Measurements from ENCODE around the gene MS4A18. TPM values are rescaled to one million over a fixed set of nuclear protein-coding genes. Genes with fewer than 3 reads are reported as not detected.

MS4A18 gene
- total RNA-seq, 8 experiments from 2014 or later: 0.19 TPM; not detected in 7

DNA sequence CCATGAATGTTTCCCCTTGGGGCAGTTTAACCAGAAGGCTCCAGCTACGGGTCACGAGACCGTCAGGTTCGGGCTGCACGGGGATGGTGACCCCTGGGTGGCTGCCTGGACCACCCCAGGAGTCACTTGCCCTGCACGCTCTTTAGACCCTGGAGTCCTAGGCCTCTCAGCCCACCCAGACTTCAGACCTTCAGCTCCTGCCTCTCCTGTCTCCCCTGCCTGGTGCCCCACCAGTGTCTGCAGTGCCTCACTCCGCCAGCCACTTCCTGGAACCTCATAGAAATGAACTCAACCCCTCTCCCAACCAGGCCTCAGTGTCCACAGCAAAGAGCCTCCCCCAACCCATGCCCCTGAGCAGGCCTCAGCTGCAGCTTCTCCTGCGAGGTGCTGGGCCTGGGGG, 48.1 kb downstream of the MS4A18 start:
- 50 to 82% (median 73%) methylated on average over 1 to 3 of the region's 8 CpGs; no CpG with 5 or more reads in 7 of the 10 experiments for WGBS, 10 experiments
- peaks cover 0 to 2% of the 10 kb centered on the region in 2 donors for H3K4me1 ChIP-seq (replicated peaks in 1 of 2)
- H3K4me3 ChIP-seq: no peak overlapping the region
- no peak overlapping the region for H3K27ac ChIP-seq
- in situ Hi-C loops (cut with MboI; ENCODE audit: low pct_unique_long_range_greater_than_20kb in 2 of 9, low sequenced_read_pairs in 9 of 9, unreplicated experiment in 9 of 9): no loop called here
- no peak for ATAC-seq (replicated peaks in 6 of 8)

DNA sequence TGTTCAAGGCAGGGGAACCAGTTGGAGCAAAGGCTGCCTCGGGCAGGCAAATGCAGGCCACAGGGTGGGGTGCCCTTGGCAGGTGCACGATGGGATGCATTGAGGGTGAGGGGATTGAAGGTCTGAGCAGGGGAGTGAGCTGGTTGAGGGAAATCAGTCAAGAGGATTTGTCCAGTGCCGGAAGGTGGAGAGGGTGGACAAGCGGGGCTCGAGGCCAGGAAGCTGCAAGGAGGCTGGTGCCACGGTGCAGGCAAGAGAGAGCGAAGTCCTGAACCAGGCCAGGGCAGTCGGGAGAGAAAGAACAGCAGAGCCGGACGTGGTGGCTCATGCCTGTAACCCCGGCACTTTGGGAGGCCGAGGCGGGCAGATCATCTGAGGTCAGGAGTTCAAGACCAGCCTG, 50.2 kb downstream of the MS4A18 start:
- 62 to 95% (median 84%) methylated on average over 2 to 7 of the region's 13 CpGs; no CpG with 5 or more reads in 5 of the 10 experiments for WGBS, 10 experiments
- H3K27ac ChIP-seq: no peak overlapping the region
- ATAC-seq (replicated peaks in 6 of 8): no peak
- no peak overlapping the region for H3K4me3 ChIP-seq
- peaks cover 0 to 2% of the 10 kb centered on the region in 2 donors for H3K4me1 ChIP-seq (replicated peaks in 1 of 2)
- in situ Hi-C loops (cut with MboI; ENCODE audit: low pct_unique_long_range_greater_than_20kb in 2 of 9, low sequenced_read_pairs in 9 of 9, unreplicated experiment in 9 of 9): no loop called here

- in situ Hi-C loops (cut with MboI; ENCODE audit: low pct_unique_long_range_greater_than_20kb in 2 of 9, low sequenced_read_pairs in 9 of 9, unreplicated experiment in 9 of 9): no loop called here
- H3K4me1 ChIP-seq (replicated peaks in 1 of 2): peaks cover 0 to 2% of the 10 kb centered on the region in 2 donors
- no peak overlapping the region for H3K27ac ChIP-seq
- ATAC-seq (replicated peaks in 6 of 8): peak; percentile 83 to 99 (median 98)
- H3K4me3 ChIP-seq: no peak overlapping the region
- 0 to 9% (median 4%) methylated on average over 2 to 5 of the region's 15 CpGs; no CpG with 5 or more reads in 5 of the 10 experiments for WGBS, 10 experiments
Measured at GRCh38 chr11:60775420-60775961, 51.0 kb downstream of the MS4A18 start.

DNA sequence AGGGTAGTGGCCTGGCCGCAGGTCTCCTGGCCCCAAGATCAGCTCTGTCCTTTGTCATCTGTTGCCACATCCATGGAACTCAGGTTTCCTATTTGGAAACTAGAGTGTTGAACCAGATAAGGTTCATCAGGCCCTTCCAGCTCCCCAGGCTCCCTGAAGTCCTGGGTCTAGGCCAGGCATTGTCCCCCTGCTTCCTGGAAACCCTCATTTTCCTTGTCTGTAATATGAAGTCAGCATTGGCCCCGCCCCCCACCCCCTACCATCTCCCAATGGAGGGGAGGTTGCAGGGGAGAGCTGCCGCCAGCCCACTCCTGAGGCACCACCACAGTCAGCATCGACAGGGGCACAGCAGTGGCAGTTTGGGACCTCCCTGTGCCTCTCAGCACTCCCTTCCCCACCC, 51.6 kb downstream of the MS4A18 start:
- Histone ChIP-seq H3K4me3 (no peak overlapping the region), H3K4me1 (replicated peaks in 1 of 2) (peaks cover 0 to 6% of the 10 kb centered on the region in 2 donors), H3K27ac (no peak overlapping the region)
- in situ Hi-C loops (cut with MboI; ENCODE audit: low pct_unique_long_range_greater_than_20kb in 2 of 9, low sequenced_read_pairs in 9 of 9, unreplicated experiment in 9 of 9): no loop called here
- no peak for ATAC-seq (replicated peaks in 6 of 8)
- WGBS, 10 experiments: 70 to 86% methylated on average over 1 to 2 of the region's 4 CpGs; no CpG with 5 or more reads in 8 of the 10 experiments

DNA sequence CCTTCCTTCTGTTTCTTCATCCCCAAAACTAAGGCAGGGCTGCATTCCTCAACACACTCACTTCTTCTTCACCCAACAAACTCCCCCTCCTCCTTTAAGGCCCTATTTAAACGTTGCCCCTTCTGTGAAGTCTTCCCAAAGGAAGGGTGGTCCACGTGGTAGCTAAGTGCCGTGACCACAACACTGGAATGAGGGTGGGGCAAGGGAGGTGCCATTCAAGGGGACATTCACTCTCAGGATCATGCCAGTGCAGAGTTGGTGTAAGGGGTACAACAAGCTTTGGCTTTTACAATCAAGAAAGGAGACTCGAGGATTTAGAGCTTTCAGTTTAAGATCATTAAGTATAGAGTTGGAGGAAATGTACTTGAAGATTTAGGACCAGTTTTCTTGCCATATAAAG, 52.6 kb downstream of the MS4A18 start:
- 0 to 67% (median 48%) methylated on average over 1 to 4 of the region's 4 CpGs; no CpG with 5 or more reads in 2 of the 10 experiments for WGBS, 10 experiments
- Histone ChIP-seq H3K4me1 (replicated peaks in 1 of 2) (peaks cover 0 to 8% of the 10 kb centered on the region in 2 donors), H3K27ac (no peak overlapping the region), H3K4me3 (no peak overlapping the region)
- ATAC-seq (replicated peaks in 6 of 8): no peak
- in situ Hi-C loops (cut with MboI; ENCODE audit: low pct_unique_long_range_greater_than_20kb in 2 of 9, low sequenced_read_pairs in 9 of 9, unreplicated experiment in 9 of 9): no loop called here

DNA sequence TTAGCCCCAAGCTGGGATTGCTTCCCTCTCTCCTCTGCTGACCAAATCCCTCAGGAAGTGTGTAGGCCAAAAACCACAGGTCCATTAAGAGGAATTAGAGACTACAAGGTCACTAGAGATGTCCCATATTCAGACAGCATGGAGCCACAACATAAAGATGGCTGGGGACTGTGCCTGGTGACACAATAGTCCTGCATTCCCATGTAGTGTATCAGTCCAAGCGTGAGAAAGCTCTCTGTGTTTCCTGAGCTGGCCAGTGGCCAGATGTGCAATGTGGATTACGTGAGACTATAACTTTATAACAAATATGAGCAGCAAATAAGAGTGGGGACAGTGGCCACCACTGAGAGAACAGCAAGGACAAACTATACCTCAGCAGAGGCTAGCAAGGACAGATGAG, 53.1 kb downstream of the MS4A18 start:
- 8 to 100% (median 63%) methylated on average over 1 to 2 of the region's 2 CpGs; no CpG with 5 or more reads in 5 of the 10 experiments for WGBS, 10 experiments
- H3K27ac ChIP-seq: no peak overlapping the region

DNA sequence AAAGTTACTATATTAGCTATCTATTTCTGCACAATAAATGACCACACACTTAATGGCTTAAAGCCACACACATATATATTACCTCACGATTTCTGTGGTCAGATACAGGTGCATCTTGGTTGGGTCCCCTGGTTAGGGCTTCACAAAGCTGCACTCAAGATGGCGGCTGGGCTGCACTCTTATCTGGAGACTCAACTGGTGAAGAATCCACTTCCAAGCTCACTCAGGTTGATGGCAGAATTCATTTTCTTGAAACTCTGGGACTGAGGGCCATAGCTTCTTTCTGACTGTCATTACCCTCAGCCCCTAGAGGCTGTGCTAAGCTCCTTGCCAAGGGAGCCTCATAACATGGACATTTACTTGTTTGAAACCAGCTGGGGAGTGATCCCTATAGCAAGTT, 55.5 kb downstream of the MS4A18 start:
- 0 to 83% (median 40%) methylated on average over 1 to 2 of the region's 2 CpGs; no CpG with 5 or more reads in 5 of the 10 experiments for WGBS, 10 experiments
- Histone ChIP-seq H3K4me3 (no peak overlapping the region), H3K27ac (no peak overlapping the region), H3K4me1 (replicated peaks in 1 of 2) (peaks cover 0 to 8% of the 10 kb centered on the region in 2 donors)
- no peak for ATAC-seq (replicated peaks in 6 of 8)
- in situ Hi-C loops (cut with MboI; ENCODE audit: low pct_unique_long_range_greater_than_20kb in 2 of 9, low sequenced_read_pairs in 9 of 9, unreplicated experiment in 9 of 9): no loop called here

More for the DNA sequence above, 53.1 kb downstream of the MS4A18 start:
- in situ Hi-C loops (cut with MboI; ENCODE audit: low pct_unique_long_range_greater_than_20kb in 2 of 9, low sequenced_read_pairs in 9 of 9, unreplicated experiment in 9 of 9): no loop called here
- Histone ChIP-seq H3K4me1 (replicated peaks in 1 of 2) (peaks cover 0 to 8% of the 10 kb centered on the region in 2 donors), H3K4me3 (no peak overlapping the region)
- ATAC-seq (replicated peaks in 6 of 8): peak in 1 of 8 experiments; percentile 45

DNA sequence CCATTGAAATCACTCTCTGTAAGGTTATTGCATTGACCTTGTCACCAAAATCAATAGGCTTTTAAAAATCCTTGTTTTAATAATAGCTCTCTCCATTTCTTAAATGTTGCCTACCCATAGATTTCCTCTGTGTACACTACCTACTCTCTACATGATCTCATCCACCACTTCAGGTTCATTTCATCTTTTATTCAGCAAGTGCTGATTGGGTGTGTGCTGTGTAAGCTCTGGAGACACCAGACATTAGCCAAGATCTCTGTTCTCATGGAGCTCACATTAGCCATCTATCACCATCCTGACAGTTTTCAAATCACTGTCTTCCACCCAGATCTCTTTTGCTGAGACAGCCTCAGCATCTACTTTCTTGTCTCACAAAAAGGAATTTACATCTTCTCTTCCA, 56.3 kb downstream of the MS4A18 start:
- peaks cover under 1 to 9% of the 10 kb centered on the region in 2 donors for H3K4me1 ChIP-seq (replicated peaks in 1 of 2)
- peak in 7 of 8 experiments; percentile 26 to 77 (median 68) for ATAC-seq (replicated peaks in 6 of 8)
- no peak overlapping the region for H3K4me3 ChIP-seq
- in situ Hi-C loops (cut with MboI; ENCODE audit: low pct_unique_long_range_greater_than_20kb in 2 of 9, low sequenced_read_pairs in 9 of 9, unreplicated experiment in 9 of 9): no loop called here
- H3K27ac ChIP-seq: no peak overlapping the region

DNA sequence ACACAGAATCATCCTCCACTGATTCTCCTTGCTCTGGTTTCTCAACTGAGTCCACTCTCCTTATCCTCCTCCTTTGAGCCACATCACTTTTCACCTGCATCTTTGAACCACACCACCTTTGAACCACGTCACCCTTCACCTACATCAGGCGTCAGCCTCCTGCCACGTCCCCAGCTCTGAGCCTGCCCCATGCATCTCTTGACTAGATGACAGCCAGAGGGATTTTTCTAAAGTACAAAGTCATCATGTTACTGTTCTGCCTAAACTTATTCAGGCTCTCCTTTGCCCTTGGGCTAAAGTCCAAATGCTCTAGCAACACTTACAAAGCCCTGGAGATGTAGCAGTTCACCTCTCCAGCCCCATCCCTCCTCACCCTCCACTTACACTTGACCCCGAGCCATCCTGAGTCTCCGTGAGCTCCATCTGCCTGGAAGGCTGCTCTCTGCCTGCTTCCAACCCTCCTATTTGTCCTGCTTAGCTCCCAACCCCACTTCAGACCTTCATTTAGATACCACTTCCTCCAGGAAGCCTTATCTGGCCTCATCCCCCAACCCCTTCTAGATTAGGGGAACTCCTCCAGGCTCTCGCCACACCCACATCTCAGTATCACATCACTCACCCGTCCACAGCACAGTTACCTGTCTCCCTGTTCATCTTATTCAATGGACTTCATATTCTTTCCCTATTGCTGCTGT, 56.9 kb downstream of the MS4A18 start:
- no peak for ATAC-seq (replicated peaks in 6 of 8)
- Histone ChIP-seq H3K27ac (no peak overlapping the region), H3K4me1 (replicated peaks in 1 of 2) (peaks cover 5 to 16% of the 10 kb centered on the region in 2 donors), H3K4me3 (no peak overlapping the region)
- in situ Hi-C loops (cut with MboI; ENCODE audit: low pct_unique_long_range_greater_than_20kb in 2 of 9, low sequenced_read_pairs in 9 of 9, unreplicated experiment in 9 of 9): no loop called here
- WGBS, 10 experiments: 0 to 86% (median 51%) methylated on average over 1 to 5 of the region's 7 CpGs

- ATAC-seq (replicated peaks in 6 of 8): no peak
- H3K4me1 ChIP-seq (replicated peaks in 1 of 2): peaks cover 8 to 16% of the 10 kb centered on the region in 2 donors
- WGBS, 10 experiments: 0 to 97% (median 92%) methylated on average over 1 to 3 of the region's 4 CpGs; no CpG with 5 or more reads in 4 of the 10 experiments
- no peak overlapping the region for H3K27ac ChIP-seq
- in situ Hi-C loops (cut with MboI; ENCODE audit: low pct_unique_long_range_greater_than_20kb in 2 of 9, low sequenced_read_pairs in 9 of 9, unreplicated experiment in 9 of 9): no loop called here
- no peak overlapping the region for H3K4me3 ChIP-seq
Measured at GRCh38 chr11:60781981-60782316, 57.4 kb downstream of the MS4A18 start.

GRCh38 chr11:60782393-60783140, 58.0 kb downstream of the MS4A18 start:
- in situ Hi-C loops (cut with MboI; ENCODE audit: low pct_unique_long_range_greater_than_20kb in 2 of 9, low sequenced_read_pairs in 9 of 9, unreplicated experiment in 9 of 9): no loop called here
- Histone ChIP-seq H3K27ac (no peak overlapping the region), H3K4me1 (replicated peaks in 1 of 2) (peaks cover 8 to 16% of the 10 kb centered on the region in 2 donors), H3K4me3 (no peak overlapping the region)
- WGBS, 10 experiments: 19 to 100% (median 57%) methylated on average over 1 to 10 of the region's 12 CpGs; no CpG with 5 or more reads in 2 of the 10 experiments
- no peak for ATAC-seq (replicated peaks in 6 of 8)

- Histone ChIP-seq H3K4me3 (no peak overlapping the region), H3K27ac (no peak overlapping the region), H3K4me1 (replicated peaks in 1 of 2) (peaks cover 8 to 16% of the 10 kb centered on the region in 2 donors)
- ATAC-seq (replicated peaks in 6 of 8): no peak
- 80 to 93% (median 88%) methylated on average over 2 to 4 of the region's 8 CpGs; no CpG with 5 or more reads in 7 of the 10 experiments for WGBS, 10 experiments
- in situ Hi-C loops (cut with MboI; ENCODE audit: low pct_unique_long_range_greater_than_20kb in 2 of 9, low sequenced_read_pairs in 9 of 9, unreplicated experiment in 9 of 9): no loop called here
Measured at GRCh38 chr11:60783141-60783484, 58.6 kb downstream of the MS4A18 start.

DNA sequence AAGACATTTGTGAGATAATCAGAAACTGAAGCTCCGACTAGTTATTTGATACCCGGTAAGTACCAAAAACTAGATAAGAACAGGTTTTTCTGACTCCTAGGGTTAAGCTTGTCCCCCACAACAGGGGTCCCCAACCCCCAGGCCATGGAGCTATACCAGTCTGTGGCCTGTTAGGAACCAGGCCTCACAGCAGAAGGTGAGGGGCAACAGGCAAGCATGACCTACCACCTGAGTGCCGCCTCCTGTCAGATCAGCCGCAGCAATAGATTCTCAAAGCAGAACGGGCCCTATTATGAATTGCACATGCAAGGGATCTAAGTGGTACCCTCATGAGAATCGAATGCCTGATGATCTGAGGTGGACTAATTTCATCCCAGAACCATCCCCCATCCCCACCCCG, 59.4 kb downstream of the MS4A18 start:
- no peak overlapping the region for H3K4me3 ChIP-seq
- WGBS, 10 experiments: 0 to 100% (median 93%) methylated on average over 1 to 3 of the region's 7 CpGs; no CpG with 5 or more reads in 2 of the 10 experiments
- H3K4me1 ChIP-seq (replicated peaks in 1 of 2): peaks cover 8 to 16% of the 10 kb centered on the region in 2 donors
- in situ Hi-C loops (cut with MboI; ENCODE audit: low pct_unique_long_range_greater_than_20kb in 2 of 9, low sequenced_read_pairs in 9 of 9, unreplicated experiment in 9 of 9): no loop called here
- ATAC-seq (replicated peaks in 6 of 8): no peak
- no peak overlapping the region for H3K27ac ChIP-seq

Measured in motor neuron (in vitro differentiated cells).